Stimulated activated naive CD4-positive, alpha-beta T cell treated with Interleukin-2 at 50 U/mL for 16 hours (primary cell): Measurements from ENCODE around the gene CSRNP3.
"Not testable (repeated sequence)": the region's sequence is repeated elsewhere in the genome, so short reads cannot be mapped to it uniquely, and the experiment has no call there.

ENCODE experiments used
- DNase-seq: peaks from one replicate; lab custom pipeline; 2025; lab: John Stamatoyannopoulos, UW

CSRNP3 gene

DNA sequence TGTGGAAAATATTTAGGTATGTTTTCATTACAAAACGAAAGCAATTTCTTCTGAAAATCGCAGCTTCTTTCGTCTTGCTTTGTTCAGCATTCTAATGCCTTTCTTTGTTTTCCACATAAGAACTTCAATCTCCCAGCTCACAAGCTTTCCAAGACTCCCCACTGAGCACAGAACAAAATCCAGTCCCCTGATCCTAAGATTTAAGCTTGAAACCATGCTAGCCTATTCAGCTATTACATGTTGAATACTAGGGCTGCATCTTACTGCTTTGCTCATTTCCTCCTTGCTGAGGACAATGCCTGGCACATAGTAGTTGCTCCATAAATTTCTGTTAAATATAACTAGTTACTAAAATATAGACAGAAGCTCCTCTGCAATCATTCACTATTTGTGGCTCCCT lies 163.9 kb downstream of the CSRNP3 start:
- no peak for DNase-seq

GRCh38 chr2:165634282-165634681 lies 164.8 kb downstream of the CSRNP3 start:
- no peak for DNase-seq

DNA sequence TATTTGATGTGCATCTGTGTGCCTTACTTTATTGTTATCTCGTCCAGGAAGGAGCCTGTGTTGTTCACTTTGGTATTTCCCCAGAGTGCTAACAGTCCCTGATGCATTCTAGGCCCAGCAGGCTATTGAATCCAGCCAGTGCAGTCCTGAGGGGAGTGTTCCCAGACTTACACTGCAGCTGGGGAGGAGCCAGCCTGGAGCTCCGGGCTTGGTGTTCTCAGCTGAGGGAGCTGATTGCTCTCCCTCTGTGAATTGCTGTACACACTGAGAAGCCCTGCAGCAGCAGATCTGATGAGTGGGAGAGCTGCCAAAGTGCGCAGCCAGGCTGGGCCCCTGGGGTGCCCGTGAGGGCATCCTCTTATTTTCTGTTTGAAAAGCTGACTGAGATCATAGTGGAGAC lies 165.4 kb downstream of the CSRNP3 start:
- DNase-seq = no peak

GRCh38 chr2:165635532-165635931 lies 166.0 kb downstream of the CSRNP3 start:
- no peak for DNase-seq

DNA sequence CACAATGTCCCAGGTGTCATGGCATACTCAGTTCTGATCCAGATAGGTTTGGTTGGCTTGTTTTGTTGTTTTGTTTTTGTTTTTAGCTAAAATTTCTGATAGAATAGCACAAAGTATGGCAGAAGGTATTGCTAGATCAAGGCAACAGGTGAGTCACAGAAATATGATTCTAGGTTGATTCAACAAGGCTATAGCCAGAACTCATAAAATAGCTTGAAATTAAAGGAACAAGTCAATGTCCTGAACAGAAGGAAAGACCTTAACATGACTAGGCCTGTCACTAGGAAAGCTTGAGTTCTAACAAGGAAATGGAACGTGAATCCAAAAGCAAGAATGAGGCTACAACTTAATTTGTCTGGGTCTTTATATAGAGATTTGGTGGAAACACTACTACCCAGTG lies 167.5 kb downstream of the CSRNP3 start:
- DNase-seq = no peak

GRCh38 chr2:165637396-165637795 lies 167.9 kb downstream of the CSRNP3 start:
- DNase-seq = no peak

DNA sequence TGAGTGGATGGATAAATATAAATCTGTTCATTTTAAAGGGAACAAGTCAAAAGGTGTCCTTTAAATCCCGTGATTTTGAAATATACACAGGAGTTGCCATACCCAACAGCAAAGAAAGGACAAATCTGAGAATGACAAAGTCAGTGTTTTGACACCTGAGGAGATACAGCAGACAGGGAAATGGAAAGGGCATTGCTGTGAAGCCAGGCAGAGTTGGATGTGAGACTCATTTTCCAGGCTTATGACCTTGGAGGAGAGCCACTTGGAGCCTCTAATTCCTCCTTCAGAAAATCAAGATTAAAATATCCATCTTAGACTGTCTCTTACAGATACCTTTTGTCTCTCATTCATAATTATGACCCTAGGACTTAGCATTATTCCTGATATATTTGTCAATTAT lies 170.0 kb downstream of the CSRNP3 start:
- DNase-seq = no peak

DNA sequence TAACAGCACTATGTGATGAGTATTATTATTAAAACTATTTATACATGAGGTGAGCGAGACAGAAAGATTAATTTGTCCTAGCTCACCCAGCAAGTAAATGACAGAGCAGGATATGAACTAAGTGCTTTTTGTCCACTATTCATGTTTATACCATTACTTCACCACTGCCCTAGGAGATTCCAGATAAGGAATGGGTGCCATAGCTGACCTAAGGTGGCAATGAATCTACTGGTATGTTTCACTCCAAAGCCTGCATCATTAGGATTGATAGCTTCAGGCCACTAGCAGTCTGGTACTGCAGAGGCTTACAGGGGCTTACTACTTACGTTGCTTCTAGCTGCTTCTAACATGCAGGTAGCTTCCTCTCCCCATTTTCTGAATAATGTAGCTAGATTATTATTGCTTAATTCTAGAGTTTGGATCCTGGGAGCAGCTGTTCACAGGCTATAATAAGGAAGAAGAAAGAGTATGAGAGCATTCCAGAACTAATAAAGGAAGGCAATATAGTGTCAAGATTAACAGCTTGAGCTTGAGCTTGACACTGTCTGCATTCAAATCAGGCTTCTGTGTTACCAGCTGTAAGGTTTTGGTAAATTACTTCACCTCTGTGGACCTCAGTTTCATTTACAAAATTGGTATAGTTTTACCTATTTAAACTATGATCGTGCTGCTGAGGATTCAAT lies 170.9 kb downstream of the CSRNP3 start:
- no peak for DNase-seq

DNA sequence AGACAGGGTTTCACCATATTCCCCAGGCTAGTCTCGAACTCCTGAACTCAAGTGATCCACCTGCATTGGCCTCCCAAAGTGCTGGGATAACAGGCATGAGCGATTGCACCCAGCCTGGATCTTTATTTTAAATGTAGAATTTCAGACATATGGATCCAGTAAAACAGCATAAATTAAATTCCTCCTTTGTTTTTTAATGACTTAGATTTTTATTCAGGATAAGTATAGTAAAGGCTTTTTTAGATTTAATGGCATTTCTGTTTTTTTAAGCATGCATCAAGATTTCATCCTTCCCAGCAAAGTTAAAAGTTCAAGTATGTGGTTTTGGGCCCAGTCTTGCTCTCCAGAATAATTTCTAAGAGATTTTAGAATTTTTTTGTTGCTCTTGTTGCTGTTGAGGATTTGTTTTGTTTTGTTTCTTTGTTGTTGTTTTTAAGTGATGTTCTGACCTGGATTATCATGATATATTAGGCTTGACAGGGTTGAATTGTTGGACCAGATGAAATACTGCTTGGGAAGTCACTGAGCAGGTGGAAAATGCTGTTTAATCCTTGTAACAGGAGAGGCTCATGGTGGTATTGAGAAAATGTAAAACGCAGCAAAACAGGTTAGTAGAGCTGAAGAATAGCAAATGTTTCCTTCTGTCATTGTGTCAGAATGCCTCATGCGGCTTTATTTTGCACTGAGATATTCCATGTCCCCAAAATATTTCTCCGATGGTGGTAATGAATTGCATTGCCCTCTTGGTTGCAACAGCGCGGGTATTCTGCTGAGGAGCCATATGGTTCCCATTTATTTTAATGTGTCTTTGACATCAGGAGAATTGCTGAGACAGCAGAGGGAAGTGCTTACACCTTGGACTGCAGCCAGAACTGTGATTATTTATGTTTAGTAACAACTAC lies 176.7 kb downstream of the CSRNP3 start:
- no peak for DNase-seq

GRCh38 chr2:165647409-165647808 lies 177.9 kb downstream of the CSRNP3 start:
- DNase-seq = no peak

DNA sequence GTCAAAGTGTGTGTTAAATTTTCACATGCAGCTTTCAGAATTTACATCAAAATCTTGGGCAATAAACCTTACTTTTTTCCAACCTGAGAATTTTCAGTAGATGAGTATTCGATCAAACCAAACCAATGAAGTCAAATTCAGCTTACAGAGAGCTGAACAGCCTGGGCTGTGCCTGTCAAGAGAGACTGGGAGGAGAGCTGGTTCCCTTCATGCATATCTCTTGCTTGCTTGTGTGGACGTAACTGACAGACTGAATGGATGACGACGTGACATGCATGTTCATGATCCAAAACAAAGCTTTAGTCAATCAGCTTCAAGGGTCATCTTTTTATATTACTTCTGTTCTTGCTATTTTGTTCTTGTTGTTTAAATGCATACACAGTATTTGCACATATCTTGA lies 179.3 kb downstream of the CSRNP3 start:
- no peak for DNase-seq

DNA sequence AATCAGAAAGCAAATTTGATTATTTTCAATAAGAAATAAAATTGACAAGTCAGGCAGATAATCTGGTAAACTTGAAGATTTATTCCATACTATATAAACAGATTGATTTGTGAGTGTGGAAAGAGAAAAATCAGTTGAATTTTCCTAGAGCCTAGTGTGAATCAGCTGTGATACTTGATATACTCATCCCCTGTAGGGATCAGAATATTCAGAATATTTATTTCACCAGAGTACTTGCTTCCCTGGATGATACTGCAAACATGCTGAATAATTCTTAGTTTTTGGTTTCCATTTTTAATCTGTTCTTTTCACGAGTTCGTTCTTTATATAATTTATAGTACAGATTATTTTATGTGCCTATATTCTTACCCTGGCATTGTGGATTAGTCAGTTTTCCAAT lies 181.7 kb downstream of the CSRNP3 start:
- DNase-seq = no peak

GRCh38 chr2:165655661-165656060 lies 186.2 kb downstream of the CSRNP3 start:
- no peak for DNase-seq

GRCh38 chr2:165660361-165660760 lies 190.9 kb downstream of the CSRNP3 start:
- no peak for DNase-seq

GRCh38 chr2:165662720-165663119 lies 193.2 kb downstream of the CSRNP3 start:
- no peak for DNase-seq

DNA sequence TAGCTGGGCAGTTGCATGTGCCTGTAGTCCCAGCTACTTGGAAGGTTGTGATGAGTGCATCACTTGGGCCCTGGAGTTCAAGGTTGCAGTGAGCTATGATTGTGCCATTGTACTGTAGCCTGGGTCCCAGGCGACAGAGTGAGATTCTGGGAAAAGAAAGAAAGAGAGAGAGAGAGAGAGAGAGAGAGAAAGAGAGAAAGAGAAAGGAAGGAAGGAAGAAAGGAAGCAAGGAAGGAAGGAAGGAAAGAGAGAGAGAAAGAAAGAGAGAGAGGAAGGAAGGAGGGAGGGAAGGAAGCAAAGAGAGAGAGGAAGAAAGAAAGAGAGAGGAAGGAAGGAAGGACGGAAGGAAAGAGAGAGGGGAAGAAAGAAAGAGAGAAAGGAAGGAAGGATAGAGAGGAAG lies 196.1 kb downstream of the CSRNP3 start:
- DNase-seq = no peak

GRCh38 chr2:165666073-165666472 lies 196.6 kb downstream of the CSRNP3 start:
- DNase-seq = not testable (repeated sequence)

DNA sequence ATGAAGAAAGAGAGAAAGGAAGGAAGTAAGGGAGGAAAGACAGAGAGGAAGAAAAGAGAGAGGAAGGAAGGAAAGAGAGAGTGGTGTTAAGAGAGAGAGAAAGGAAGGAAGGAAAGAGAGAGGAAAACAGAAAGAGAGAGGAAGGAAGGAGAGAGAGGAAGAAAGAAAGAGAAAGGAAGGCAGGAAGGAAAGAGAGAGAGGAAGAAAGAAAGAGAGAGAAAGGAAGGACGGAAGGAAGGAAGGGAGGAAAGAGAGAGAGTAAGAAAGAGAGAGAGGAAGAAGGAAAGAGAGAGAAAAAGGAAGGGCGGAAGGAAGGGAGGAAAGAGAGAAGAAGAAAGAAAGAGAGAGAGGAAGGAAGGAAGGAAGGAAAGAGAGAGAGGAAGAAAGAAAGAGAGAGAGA lies 197.1 kb downstream of the CSRNP3 start:
- no peak for DNase-seq

DNA sequence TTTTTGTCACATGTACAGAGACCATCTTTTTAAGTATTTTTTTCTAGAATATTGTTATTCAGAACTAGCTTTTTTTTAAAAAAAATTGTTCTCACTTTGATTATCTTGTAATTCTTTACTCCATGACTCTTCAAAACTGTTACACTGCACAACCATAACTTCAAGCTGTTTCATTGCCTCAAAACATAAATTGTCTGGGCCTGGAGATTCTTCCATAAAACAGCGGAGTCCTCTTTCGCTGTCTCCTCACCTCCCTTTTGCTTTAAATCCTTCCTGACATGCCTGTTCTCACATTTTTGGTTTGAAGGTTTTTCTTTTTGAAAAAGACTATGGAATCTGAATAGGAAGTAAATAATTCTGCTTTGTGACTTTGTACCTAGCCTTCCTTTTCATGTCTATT lies 197.9 kb downstream of the CSRNP3 start:
- no peak for DNase-seq

DNA sequence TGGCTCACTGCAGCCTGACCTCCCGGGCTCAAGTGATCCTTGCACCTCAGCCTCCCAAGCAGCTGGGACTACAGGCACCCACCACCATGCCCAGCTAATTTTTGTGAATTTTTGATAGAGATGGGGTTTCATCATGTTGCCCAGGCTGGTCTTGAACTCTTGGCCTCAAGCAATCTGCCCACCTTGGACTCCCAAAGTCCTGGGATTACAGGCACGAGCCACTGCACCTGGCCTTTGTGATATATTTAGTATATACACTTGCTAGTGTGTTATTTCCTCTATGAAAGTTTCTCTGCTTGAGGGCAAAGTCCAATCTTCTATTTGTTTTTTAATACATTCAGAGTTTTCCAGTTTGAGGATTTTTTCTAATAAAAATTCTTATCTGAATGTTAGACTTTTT lies 205.3 kb downstream of the CSRNP3 start:
- DNase-seq = no peak

DNA sequence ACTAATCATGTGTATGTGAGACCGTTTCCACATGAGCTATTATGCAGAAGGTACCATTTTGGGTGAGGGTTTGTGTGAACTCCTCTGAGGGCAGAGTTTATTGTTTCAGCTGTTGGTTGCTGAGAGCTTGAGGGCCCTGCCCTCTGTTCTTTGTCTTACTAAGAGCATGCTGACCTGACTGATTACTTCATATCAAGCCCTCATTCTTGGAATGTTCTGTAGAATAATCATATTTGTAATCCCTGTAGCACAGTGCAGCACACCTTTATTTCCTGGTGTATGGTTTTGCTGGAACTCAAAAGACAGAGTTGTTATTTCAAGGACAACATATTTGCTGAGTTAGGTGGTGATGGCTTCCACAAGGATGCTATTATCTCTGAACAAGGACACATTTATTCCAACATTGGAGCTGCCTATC lies 206.1 kb downstream of the CSRNP3 start:
- no peak for DNase-seq

- DNase-seq = no peak
Measured at GRCh38 chr2:165678882-165679281, 209.4 kb downstream of the CSRNP3 start.

DNA sequence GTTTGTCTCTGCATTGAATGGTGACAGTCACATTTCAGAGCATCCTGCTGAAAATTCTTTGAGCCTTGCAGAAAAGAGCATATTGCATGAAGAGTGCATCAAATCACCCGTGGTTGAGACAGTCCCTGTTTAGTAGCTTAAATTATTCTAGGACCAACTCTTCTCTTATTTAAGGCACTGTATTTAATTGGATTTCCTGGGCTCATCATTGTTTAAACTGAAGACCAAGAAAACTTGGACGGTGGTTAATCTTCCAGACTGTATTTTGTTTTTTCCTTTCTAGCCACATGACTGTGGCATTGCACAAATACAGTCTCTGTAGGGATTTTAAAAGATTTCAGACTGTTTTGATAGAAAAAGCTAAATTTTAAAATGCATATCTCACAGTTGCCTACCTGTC lies 210.1 kb downstream of the CSRNP3 start:
- DNase-seq = no peak

GRCh38 chr2:165681841-165682240 lies 212.3 kb downstream of the CSRNP3 start:
- no peak for DNase-seq
